ENCODE data around the gene STRN4. TPM values are rescaled to one million over a fixed set of nuclear protein-coding genes. Genes with fewer than 3 reads are reported as not detected.

Gene STRN4
- total RNA-seq, 1 experiment from 2014 or later, result 89.5 TPM

DNA sequence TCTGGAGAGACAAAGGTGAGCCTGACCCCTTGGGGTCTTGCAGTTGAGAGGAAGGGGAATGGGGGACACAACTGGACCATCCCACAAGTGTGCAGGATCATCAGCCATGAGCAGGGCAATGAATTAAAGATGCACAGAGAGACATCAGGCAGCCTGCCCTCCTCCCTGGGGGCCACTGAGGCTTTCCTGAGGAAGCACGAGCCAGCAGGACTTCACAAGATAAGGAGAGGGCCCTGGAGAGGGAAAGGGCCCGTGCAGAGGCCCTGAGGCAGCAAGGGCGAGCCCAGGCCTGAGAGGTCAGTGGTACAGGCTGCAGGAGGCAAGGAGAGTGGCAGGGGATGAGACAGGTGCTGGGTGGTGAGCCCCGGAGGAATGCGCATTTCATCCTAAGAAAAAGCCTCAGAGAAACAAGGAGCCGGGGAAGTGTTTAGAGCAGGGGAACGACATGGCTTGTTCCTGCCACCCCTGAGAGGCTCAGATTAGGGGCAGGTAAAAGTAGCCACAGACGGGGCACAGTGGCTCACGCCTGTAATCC, 20.3 kb downstream of the STRN4 start:
- in situ Hi-C loops (cut with HindIII; ENCODE audit: low pct_unique_long_range_greater_than_20kb, low sequenced_read_pairs), result no loop called here
- TF ChIP-seq, protein P1, sequence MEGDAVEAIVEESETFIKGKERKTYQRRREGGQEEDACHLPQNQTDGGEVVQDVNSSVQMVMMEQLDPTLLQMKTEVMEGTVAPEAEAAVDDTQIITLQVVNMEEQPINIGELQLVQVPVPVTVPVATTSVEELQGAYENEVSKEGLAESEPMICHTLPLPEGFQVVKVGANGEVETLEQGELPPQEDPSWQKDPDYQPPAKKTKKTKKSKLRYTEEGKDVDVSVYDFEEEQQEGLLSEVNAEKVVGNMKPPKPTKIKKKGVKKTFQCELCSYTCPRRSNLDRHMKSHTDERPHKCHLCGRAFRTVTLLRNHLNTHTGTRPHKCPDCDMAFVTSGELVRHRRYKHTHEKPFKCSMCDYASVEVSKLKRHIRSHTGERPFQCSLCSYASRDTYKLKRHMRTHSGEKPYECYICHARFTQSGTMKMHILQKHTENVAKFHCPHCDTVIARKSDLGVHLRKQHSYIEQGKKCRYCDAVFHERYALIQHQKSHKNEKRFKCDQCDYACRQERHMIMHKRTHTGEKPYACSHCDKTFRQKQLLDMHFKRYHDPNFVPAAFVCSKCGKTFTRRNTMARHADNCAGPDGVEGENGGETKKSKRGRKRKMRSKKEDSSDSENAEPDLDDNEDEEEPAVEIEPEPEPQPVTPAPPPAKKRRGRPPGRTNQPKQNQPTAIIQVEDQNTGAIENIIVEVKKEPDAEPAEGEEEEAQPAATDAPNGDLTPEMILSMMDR (IDR thresholded peaks at IDR 0.05), result no peak
- TF ChIP-seq, protein P2, sequence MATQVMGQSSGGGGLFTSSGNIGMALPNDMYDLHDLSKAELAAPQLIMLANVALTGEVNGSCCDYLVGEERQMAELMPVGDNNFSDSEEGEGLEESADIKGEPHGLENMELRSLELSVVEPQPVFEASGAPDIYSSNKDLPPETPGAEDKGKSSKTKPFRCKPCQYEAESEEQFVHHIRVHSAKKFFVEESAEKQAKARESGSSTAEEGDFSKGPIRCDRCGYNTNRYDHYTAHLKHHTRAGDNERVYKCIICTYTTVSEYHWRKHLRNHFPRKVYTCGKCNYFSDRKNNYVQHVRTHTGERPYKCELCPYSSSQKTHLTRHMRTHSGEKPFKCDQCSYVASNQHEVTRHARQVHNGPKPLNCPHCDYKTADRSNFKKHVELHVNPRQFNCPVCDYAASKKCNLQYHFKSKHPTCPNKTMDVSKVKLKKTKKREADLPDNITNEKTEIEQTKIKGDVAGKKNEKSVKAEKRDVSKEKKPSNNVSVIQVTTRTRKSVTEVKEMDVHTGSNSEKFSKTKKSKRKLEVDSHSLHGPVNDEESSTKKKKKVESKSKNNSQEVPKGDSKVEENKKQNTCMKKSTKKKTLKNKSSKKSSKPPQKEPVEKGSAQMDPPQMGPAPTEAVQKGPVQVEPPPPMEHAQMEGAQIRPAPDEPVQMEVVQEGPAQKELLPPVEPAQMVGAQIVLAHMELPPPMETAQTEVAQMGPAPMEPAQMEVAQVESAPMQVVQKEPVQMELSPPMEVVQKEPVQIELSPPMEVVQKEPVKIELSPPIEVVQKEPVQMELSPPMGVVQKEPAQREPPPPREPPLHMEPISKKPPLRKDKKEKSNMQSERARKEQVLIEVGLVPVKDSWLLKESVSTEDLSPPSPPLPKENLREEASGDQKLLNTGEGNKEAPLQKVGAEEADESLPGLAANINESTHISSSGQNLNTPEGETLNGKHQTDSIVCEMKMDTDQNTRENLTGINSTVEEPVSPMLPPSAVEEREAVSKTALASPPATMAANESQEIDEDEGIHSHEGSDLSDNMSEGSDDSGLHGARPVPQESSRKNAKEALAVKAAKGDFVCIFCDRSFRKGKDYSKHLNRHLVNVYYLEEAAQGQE (IDR thresholded peaks at IDR 0.05; ENCODE audit: insufficient read depth in 1 of 2, low read depth in 2 of 2, low read length in 1 of 2), result no peak
- TF ChIP-seq POLR2AphosphoS5 (IDR thresholded peaks at IDR 0.05; ENCODE audit: low read depth, low read length) (no peak), SIN3A (IDR thresholded peaks at IDR 0.05; ENCODE audit: borderline replicate concordance, insufficient read depth, low read depth, low read length) (no peak), TCF7L2 (IDR thresholded peaks at IDR 0.05; ENCODE audit: low read depth, low read length) (no peak)
- intact Hi-C loops (cut with micrococcal nuclease; ENCODE audit: unreplicated experiment), result no loop called here
- ATAC-seq (no peak), DNase-seq (ENCODE audit: low read depth, low spot score) (no peak)
- no TSS peak for BruUV-seq (replicated peaks)
- Histone ChIP-seq H3K9me3 (ENCODE audit: control insufficient read depth, insufficient read depth, low read depth, low read length) (no peaks in the 10 kb centered on the region), H3K27ac (ENCODE audit: low read length) (no peak overlapping the region), H3K4me3 (ENCODE audit: low read depth in 2 of 2, low read length in 2 of 2) (no peak overlapping the region), H3K4me1 (ENCODE audit: control insufficient read depth, insufficient read depth, low read length) (no peaks in the 10 kb centered on the region; the same call in 1 of the 2 replicates), H3K36me3 (ENCODE audit: control insufficient read depth, insufficient read depth, low read length) (no peaks in the 10 kb centered on the region), H3K27me3 (ENCODE audit: control insufficient read depth, insufficient read depth, low read length) (no peaks in the 10 kb centered on the region)
- ChIA-PET CTCF (interaction anchor here (0.6 kb wide), 1 partner anchor 21 kb away, joined by 3 read pairs; no protein-coding TSS in a partner anchor), POLR2A (no interaction called here)

DNA sequence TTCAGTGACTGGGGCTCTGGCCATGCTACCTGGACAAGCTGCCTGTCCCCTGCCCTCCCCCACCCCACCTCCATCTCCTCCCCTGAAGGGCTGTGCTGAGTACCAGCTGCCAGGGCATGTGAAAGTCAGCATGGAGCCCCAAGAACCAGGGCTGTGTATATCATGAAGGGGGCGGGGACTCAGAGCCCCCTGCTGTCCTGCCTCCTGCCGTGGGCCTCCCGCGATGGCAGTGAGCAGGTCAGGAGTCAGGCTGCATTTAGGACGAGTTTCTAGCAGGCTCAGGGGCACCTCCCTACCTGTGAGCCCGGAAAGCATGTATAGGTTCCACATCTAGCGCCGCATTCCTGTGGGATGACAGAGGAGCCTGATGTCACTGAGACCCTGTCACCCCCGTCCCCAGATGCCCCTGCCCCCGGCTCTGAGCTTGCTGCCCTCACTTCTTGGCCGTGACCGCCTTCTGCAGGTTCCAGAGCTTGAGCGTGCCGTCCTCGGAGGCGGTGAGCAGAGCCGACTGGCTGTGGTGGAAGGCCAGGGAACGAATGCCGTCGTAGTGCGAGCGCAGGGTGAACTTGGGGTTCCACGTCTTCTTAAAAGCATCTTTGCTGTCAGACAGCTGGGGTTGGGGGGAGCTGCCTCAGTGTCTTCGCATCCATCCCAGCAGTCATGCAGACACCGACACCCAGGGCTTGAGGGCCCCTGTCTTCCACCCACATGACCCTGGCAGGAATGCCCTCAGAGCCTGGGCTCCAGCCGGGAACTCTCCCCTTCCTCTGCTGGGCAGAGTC, 21.0 kb downstream of the STRN4 start:
- Histone ChIP-seq H3K9me3 (ENCODE audit: control insufficient read depth, insufficient read depth, low read depth, low read length) (no peaks in the 10 kb centered on the region), H3K4me1 (ENCODE audit: control insufficient read depth, insufficient read depth, low read length) (no peaks in the 10 kb centered on the region; the same call in 1 of the 2 replicates), H3K4me3 (ENCODE audit: low read depth in 2 of 2, low read length in 2 of 2) (no peak overlapping the region), H3K27me3 (ENCODE audit: control insufficient read depth, insufficient read depth, low read length) (no peaks in the 10 kb centered on the region), H3K27ac (ENCODE audit: low read length) (no peak overlapping the region), H3K36me3 (ENCODE audit: control insufficient read depth, insufficient read depth, low read length) (no peaks in the 10 kb centered on the region)
- BruUV-seq (replicated peaks), result no TSS peak
- intact Hi-C loops (cut with micrococcal nuclease; ENCODE audit: unreplicated experiment) (no loop called here), in situ Hi-C loops (cut with HindIII; ENCODE audit: low pct_unique_long_range_greater_than_20kb, low sequenced_read_pairs) (no loop called here)
- TF ChIP-seq, protein P2 (IDR thresholded peaks at IDR 0.05; ENCODE audit: insufficient read depth in 1 of 2, low read depth in 2 of 2, low read length in 1 of 2), result no peak
- TF ChIP-seq, protein P1 (IDR thresholded peaks at IDR 0.05), result no peak
- no peak for TF ChIP-seq POLR2AphosphoS5 (IDR thresholded peaks at IDR 0.05; ENCODE audit: low read depth, low read length)
- TF ChIP-seq TCF7L2 (IDR thresholded peaks at IDR 0.05; ENCODE audit: low read depth, low read length), result no peak
- no peak for TF ChIP-seq SIN3A (IDR thresholded peaks at IDR 0.05; ENCODE audit: borderline replicate concordance, insufficient read depth, low read depth, low read length)
- ATAC-seq (no peak), DNase-seq (ENCODE audit: low read depth, low spot score) (no peak)
- POLR2A ChIA-PET, result no interaction called here
- CTCF ChIA-PET, result interaction anchor here (0.6 kb wide), 1 partner anchor 20 kb away, joined by 3 read pairs; no protein-coding TSS in a partner anchor

All from Panc1 (cell line).